ENCODE results near the gene RARS1. TPM values are rescaled to one million over a fixed set of nuclear protein-coding genes. Genes with fewer than 3 reads are reported as not detected.
A peak's percentile ranks its signal among the peaks of the same experiment; 100 is the strongest.

Gene RARS1
- polyA plus RNA-seq (2011; rRNA removed) (112 and 142 TPM in 2 replicates), polyA plus RNA-seq (2017; fragmentation: RNase III; extraction: RNeasy Plus Mini Kit Qiagen cat#74134 plus additional on column Dnase treatment) (105 to 107 TPM (median 106 TPM) in 3 replicates), polyA minus RNA-seq (2011; rRNA and poly(A)+ RNA removed) (32.8 and 33.6 TPM in 2 replicates)
- 31.4 and 37.7 TPM in 2 replicates for polyA plus RNA-seq (2012; cell fraction: cytosol; rRNA removed)
- 22.4 and 37.7 TPM in 2 replicates for polyA plus RNA-seq (2012; cell fraction: nucleus; rRNA removed)

DNA sequence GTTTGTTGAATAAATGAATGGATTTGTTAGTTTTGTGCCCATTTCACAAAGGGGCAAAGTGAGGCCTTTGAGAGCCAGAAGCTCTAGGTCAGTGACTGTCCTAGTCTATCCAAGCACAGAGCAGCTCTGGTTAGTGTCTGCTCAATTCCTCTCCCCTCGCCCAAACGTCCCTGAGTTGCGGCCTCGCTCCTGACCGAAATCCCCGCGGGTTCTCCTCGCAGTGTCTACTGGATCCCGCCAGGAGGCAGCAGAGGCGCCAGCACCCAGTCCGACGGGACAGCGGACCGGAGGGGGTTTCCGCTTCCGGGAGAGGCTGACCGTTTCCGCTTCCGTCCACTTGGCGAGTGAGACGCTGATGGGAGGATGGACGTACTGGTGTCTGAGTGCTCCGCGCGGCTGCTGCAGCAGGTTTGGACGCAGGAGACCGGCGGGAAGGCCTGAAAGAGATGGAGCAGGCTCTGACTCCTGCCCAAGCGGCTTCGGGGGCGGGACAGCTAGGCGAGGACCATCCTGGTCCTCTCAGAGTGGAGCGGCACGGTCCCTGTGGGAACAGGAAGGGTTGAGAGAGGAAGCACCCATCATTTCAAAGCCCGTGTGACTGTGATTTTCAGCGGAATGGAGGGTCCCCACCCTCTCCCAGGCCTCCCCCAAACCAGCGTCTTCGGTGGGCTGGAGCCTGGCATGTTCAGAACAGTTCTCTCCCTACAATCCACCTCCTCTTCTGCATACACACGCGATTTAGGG is at the start of gene RARS1:
TSS of gene RARS1 (plus strand) at position 336 of the 744 bp plus-strand sequence. CDS start at position 364, 28 bp downstream.
- H3K4me3 ChIP-seq = peak within 1 kb of the TSS; percentile 98
- ChIA-PET CTCF (interaction anchor here (0.7 to 3.4 kb wide), 8 partner anchors 9 to 1091 kb away, joined by 3 to 18 read pairs (median 6); no protein-coding TSS in a partner anchor), POLR2A (interaction anchor here (1.2 kb wide), 1 partner anchor 9 kb away, joined by 7 read pairs; no protein-coding TSS in a partner anchor)
- H3K9me3 ChIP-seq = no peaks in the 10 kb centered on the region
- WGBS (ENCODE audit: missing lambda C conversion rate) = 4% methylated on average over 24 of the region's 40 CpGs
- peak; percentile 96 to 98 for ATAC-seq
- peak within 1 kb of the TSS; percentile 89 to 94 for H3K27ac ChIP-seq
- TF ChIP-seq, protein P1, sequence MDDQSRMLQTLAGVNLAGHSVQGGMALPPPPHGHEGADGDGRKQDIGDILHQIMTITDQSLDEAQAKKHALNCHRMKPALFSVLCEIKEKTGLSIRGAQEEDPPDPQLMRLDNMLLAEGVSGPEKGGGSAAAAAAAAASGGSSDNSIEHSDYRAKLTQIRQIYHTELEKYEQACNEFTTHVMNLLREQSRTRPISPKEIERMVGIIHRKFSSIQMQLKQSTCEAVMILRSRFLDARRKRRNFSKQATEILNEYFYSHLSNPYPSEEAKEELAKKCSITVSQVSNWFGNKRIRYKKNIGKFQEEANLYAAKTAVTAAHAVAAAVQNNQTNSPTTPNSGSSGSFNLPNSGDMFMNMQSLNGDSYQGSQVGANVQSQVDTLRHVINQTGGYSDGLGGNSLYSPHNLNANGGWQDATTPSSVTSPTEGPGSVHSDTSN (IDR thresholded peaks at IDR 0.05) = peak; percentile 57; the same call in 1 of the 2 replicates
- TF ChIP-seq GATA3 (IDR thresholded peaks at IDR 0.05; ENCODE audit: borderline replicate concordance) (peak; percentile 35; the same call in 1 of the 2 replicates), FOSB (CRISPR knock-in tag; IDR thresholded peaks at IDR 0.05) (0 out of 2 replicates have a peak, but pooled peaks have one; percentile 65), MAFK (IDR thresholded peaks at IDR 0.05; ENCODE audit: partially characterized antibody) (no peak), RAD21 (conservative IDR thresholded peaks at IDR 0.05 in 1 of 2, IDR thresholded peaks at IDR 0.05 in 1 of 2) (peak; percentile 52 to 58), MAZ (IDR thresholded peaks at IDR 0.05; ENCODE audit: borderline replicate concordance, low read depth, low read length) (peak; percentile 100), E2F6 (IDR thresholded peaks at IDR 0.05; ENCODE audit: borderline replicate concordance, low read depth) (no peak), CTCF (IDR thresholded peaks at IDR 0.05) (peak; percentile 74), POLR2AphosphoS2 (conservative IDR thresholded peaks at IDR 0.05; ENCODE audit: low read length) (peak; percentile 58; the same call in 1 of the 2 replicates), JUN (IDR thresholded peaks at IDR 0.05) (peak; percentile 93 to 97), SMC3 (IDR thresholded peaks at IDR 0.05) (peak; percentile 75), NPAS2 (CRISPR knock-in tag; IDR thresholded peaks at IDR 0.05; ENCODE audit: borderline replicate concordance) (no peak), BHLHE40 (IDR thresholded peaks at IDR 0.05; ENCODE audit: low read depth, low read length) (no peak), HOXA7 (CRISPR knock-in tag; IDR thresholded peaks at IDR 0.05) (no peak), PHF8 (IDR thresholded peaks at IDR 0.05; ENCODE audit: borderline replicate concordance, low read depth) (peak; percentile 91), BCL3 (IDR thresholded peaks at IDR 0.05) (peak; percentile 93), MAX (IDR thresholded peaks at IDR 0.05) (peak; percentile 83), RARB (CRISPR knock-in tag; IDR thresholded peaks at IDR 0.05) (no peak), KDM5A (IDR thresholded peaks at IDR 0.05) (peak; percentile 81), NR3C1 (IDR thresholded peaks at IDR 0.05) (no peak), POLR2A (IDR thresholded peaks at IDR 0.05; ENCODE audit: low read length) (peak; percentile 98), FOSL2 (IDR thresholded peaks at IDR 0.05) (no peak), FOSL2 (CRISPR knock-in tag; IDR thresholded peaks at IDR 0.05) (no peak), CEBPB (IDR thresholded peaks at IDR 0.05) (no peak)
- TF ChIP-seq, protein P2, sequence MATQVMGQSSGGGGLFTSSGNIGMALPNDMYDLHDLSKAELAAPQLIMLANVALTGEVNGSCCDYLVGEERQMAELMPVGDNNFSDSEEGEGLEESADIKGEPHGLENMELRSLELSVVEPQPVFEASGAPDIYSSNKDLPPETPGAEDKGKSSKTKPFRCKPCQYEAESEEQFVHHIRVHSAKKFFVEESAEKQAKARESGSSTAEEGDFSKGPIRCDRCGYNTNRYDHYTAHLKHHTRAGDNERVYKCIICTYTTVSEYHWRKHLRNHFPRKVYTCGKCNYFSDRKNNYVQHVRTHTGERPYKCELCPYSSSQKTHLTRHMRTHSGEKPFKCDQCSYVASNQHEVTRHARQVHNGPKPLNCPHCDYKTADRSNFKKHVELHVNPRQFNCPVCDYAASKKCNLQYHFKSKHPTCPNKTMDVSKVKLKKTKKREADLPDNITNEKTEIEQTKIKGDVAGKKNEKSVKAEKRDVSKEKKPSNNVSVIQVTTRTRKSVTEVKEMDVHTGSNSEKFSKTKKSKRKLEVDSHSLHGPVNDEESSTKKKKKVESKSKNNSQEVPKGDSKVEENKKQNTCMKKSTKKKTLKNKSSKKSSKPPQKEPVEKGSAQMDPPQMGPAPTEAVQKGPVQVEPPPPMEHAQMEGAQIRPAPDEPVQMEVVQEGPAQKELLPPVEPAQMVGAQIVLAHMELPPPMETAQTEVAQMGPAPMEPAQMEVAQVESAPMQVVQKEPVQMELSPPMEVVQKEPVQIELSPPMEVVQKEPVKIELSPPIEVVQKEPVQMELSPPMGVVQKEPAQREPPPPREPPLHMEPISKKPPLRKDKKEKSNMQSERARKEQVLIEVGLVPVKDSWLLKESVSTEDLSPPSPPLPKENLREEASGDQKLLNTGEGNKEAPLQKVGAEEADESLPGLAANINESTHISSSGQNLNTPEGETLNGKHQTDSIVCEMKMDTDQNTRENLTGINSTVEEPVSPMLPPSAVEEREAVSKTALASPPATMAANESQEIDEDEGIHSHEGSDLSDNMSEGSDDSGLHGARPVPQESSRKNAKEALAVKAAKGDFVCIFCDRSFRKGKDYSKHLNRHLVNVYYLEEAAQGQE (IDR thresholded peaks at IDR 0.05) = peak; percentile 66
- TF ChIP-seq, protein P3, sequence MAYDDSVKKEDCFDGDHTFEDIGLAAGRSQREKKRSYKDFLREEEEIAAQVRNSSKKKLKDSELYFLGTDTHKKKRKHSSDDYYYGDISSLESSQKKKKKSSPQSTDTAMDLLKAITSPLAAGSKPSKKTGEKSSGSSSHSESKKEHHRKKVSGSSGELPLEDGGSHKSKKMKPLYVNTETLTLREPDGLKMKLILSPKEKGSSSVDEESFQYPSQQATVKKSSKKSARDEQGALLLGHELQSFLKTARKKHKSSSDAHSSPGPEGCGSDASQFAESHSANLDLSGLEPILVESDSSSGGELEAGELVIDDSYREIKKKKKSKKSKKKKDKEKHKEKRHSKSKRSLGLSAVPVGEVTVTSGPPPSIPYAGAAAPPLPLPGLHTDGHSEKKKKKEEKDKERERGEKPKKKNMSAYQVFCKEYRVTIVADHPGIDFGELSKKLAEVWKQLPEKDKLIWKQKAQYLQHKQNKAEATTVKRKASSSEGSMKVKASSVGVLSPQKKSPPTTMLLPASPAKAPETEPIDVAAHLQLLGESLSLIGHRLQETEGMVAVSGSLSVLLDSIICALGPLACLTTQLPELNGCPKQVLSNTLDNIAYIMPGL (CRISPR knock-in tag; IDR thresholded peaks at IDR 0.05; ENCODE audit: borderline replicate concordance) = no peak
- TF ChIP-seq, protein P4, sequence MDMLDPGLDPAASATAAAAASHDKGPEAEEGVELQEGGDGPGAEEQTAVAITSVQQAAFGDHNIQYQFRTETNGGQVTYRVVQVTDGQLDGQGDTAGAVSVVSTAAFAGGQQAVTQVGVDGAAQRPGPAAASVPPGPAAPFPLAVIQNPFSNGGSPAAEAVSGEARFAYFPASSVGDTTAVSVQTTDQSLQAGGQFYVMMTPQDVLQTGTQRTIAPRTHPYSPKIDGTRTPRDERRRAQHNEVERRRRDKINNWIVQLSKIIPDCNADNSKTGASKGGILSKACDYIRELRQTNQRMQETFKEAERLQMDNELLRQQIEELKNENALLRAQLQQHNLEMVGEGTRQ (IDR thresholded peaks at IDR 0.05) = 0 out of 2 replicates have a peak, but pooled peaks have one; percentile 10
- DNase-seq (ENCODE audit: low read depth in 1 of 2, low spot score in 1 of 2) = peak; percentile 94
- H3K4me1 ChIP-seq = peaks cover 10% of the 10 kb centered on the region
- FAIRE-seq = peak; percentile 46
- peak within 1 kb of the TSS; percentile 92 for H3K4me2 ChIP-seq
